Neural progenitor cell (in vitro differentiated cells): ENCODE results near the gene SLCO3A1.

Experiments used
- CTCF ChIP-seq: fragments of 200-600 bp; sonication (generic); IDR thresholded peaks from 2 replicates; pipeline ENCODE4 v1.5.1; 2017; ENCODE audit warnings: antibody characterized with exemption, mild to moderate bottlenecking
- EZH2 ChIP-seq: fragments of 200-600 bp; sonication (generic); IDR thresholded peaks from 2 replicates; pipeline ENCODE4 v1.6.1; 2017; ENCODE audit warnings: antibody characterized with exemption, mild to moderate bottlenecking, moderate library complexity
- EZH2phosphoT487 ChIP-seq: fragments of 200-600 bp; sonication (generic); IDR thresholded peaks from 2 replicates; pipeline ENCODE4 v1.6.1; 2017; ENCODE audit warnings: antibody characterized with exemption

- TF ChIP-seq CTCF (no peak), EZH2 (no peak), EZH2phosphoT487 (no peak)
Measured at GRCh38 chr15:91874992-91875660, 21.6 kb downstream of the SLCO3A1 start.
